ENCODE data around the gene TMEM121B.

The TMEM121B gene

DNA sequence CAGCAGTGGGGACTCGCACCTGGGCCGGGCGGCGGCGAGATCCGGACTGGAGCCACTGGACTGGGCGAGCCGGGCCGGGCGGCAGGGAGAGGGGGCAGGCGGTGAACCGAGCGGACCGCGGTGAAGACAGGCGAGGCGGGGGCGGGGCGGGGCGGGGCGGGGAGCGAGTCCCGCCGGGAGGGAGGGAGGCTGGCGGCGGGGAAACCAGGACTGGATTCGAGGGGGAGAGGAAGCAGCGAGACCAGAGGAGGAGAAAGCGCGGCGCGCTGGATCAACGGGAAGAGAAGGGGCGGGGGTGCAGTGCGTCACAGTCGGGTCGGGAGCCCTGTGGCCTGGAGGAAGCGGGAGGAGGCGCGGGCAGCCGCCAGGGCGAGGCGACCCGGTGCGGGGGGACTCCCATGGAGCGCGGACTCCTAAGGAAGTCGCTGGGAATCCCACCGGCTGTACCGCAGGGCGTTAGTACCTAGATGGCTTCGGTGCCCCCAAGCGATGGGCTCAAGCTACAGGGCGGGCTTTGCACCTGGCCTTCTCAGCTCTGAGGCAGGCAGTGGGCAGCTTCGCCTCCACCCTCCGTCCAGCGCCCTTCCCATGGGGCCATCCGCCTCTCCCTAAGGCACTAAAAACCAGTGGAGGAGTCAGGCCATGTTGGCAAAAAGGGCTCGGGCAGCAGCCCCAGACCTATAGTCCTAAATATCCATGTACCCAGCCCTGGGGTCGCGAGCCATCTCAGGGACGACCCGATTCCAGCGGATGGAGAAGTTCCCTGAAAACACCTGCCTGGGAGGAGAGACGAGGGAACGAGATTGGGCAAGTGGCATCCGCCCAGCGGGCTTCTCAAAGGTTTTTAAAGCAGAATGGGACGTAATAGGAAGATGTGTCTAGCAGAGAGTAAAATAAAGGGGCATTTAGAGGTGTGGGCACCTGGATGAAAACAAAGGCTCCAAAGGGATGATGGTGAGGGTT, at the start of gene TMEM121B:
TMEM121B (minus strand) TSS at position 128 of the 963 bp plus-strand sequence. CDS start 233 bp downstream, outside the sequence.
- Histone ChIP-seq H3K27me3 (peaks cover 0 to 14% (median 0%) of the 10 kb centered on the region in 11 experiments; a peak in 4 of 22 replicates), H3K4me2 (peak within 1 kb of the TSS; percentile 88 to 100 (median 95)), H3K27ac (peak within 1 kb of the TSS; percentile 44 to 99 (median 89); a peak in 21 of 22 replicates), H3K36me3 (peaks cover 0 to 18% (median 11%) of the 10 kb centered on the region in 11 experiments; a peak in 12 of 22 replicates), H3K4me3 (peak within 1 kb of the TSS; percentile 67 to 96 (median 90)), H3K9ac (peak within 1 kb of the TSS; percentile 82 to 92 (median 88)), H3K4me1 (peaks cover 45 to 52% (median 48%) of the 10 kb centered on the region in 10 experiments), H4K20me1 (peaks cover 6 to 32% (median 16%) of the 10 kb centered on the region in 11 experiments; a peak in 15 of 22 replicates), H3K9me3 (replicated peaks in 1 of 11) (no peaks in the 10 kb centered on the region)
- TF ChIP-seq Cebpa-rat (IDR thresholded peaks at IDR 0.05) = no peak

- Histone ChIP-seq H3K4me3 (no peak overlapping the region), H3K9ac (no peak overlapping the region), H3K27me3 (no peaks in the 10 kb centered on the region), H4K20me1 (no peaks in the 10 kb centered on the region), H3K9me3 (replicated peaks in 1 of 11) (no peaks in the 10 kb centered on the region), H3K4me1 (peaks cover 11 to 22% (median 14%) of the 10 kb centered on the region in 10 experiments), H3K36me3 (no peaks in the 10 kb centered on the region), H3K27ac (peak overlapping the region in 2 of 11 experiments; percentile 24 to 31; a peak in 1 of 22 replicates), H3K4me2 (0 out of 22 replicates have a peak overlapping the region, but pooled peaks of 1 of the 11 experiments have one; percentile 15)
- no peak for TF ChIP-seq Cebpa-rat (IDR thresholded peaks at IDR 0.05)
Observed at GRCh38 chr22:17167486-17167885, 46.3 kb upstream of the TMEM121B start.

GRCh38 chr22:17164392-17165024, 43.3 kb upstream of the TMEM121B start:
- Histone ChIP-seq H3K4me3 (no peak overlapping the region), H4K20me1 (no peaks in the 10 kb centered on the region), H3K36me3 (no peaks in the 10 kb centered on the region), H3K9me3 (replicated peaks in 1 of 11) (no peaks in the 10 kb centered on the region), H3K27me3 (no peaks in the 10 kb centered on the region), H3K4me1 (peaks cover 8 to 14% (median 9%) of the 10 kb centered on the region in 10 experiments; a peak in 16 of 20 replicates), H3K4me2 (no peak overlapping the region), H3K27ac (no peak overlapping the region), H3K9ac (no peak overlapping the region)
- no peak for TF ChIP-seq Cebpa-rat (IDR thresholded peaks at IDR 0.05)

GRCh38 chr22:17162731-17163130, 41.6 kb upstream of the TMEM121B start:
- peaks cover 0 to 8% (median 4%) of the 10 kb centered on the region in 11 experiments; a peak in 12 of 22 replicates for H4K20me1 ChIP-seq
- no peak for TF ChIP-seq Cebpa-rat (IDR thresholded peaks at IDR 0.05)

GRCh38 chr22:17161991-17162390, 40.8 kb upstream of the TMEM121B start:
- Histone ChIP-seq H3K9ac (no peak overlapping the region), H3K9me3 (replicated peaks in 1 of 11) (no peaks in the 10 kb centered on the region), H3K4me1 (peaks cover 20 to 29% (median 25%) of the 10 kb centered on the region in 10 experiments)

More at GRCh38 chr22:17162731-17163130, 41.6 kb upstream of the TMEM121B start:
- Histone ChIP-seq H3K27ac (no peak overlapping the region), H3K36me3 (peaks cover 0 to 2% (median 0%) of the 10 kb centered on the region in 11 experiments; a peak in 3 of 22 replicates), H3K4me1 (peaks cover 12 to 23% (median 18%) of the 10 kb centered on the region in 10 experiments), H3K9ac (no peak overlapping the region), H3K27me3 (no peaks in the 10 kb centered on the region), H3K9me3 (replicated peaks in 1 of 11) (no peaks in the 10 kb centered on the region), H3K4me2 (no peak overlapping the region), H3K4me3 (no peak overlapping the region)

DNA sequence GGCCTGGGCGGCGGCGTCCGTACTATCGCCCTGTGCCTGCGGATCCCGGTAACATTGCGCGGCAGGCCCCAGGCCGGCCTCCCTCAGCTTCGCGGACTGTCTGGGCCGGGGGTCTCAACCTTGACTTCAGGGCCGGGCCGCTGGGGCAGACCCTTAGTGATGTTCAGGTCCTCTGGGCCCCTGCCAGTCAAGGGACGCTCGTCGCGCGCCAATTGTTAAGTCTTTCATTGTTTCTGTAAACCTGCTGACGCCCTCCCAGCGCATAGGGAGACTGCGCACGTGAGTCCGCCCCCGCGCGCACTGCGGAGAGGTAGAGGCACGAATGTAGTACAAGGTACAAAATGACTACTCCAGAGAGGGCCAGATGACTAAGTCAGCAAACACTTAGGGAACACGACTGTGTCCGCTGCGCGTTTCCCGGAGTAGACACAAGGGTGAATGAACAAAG, 38.4 kb upstream of the TMEM121B start:
- peak overlapping the region; percentile 73 to 93 (median 86) for H3K9ac ChIP-seq
- H4K20me1 ChIP-seq = peaks cover 26 to 40% (median 35%) of the 10 kb centered on the region in 11 experiments; a peak in 21 of 22 replicates
- TF ChIP-seq Cebpa-rat (IDR thresholded peaks at IDR 0.05) = no peak
- H3K27ac ChIP-seq = peak overlapping the region; percentile 51 to 93 (median 89); a peak in 21 of 22 replicates
- no peaks in the 10 kb centered on the region for H3K27me3 ChIP-seq
- H3K4me2 ChIP-seq = peak overlapping the region; percentile 80 to 96 (median 91)
- H3K36me3 ChIP-seq = peaks cover 0 to 24% (median 0%) of the 10 kb centered on the region in 11 experiments; a peak in 7 of 22 replicates
- H3K4me1 ChIP-seq = peaks cover 41 to 50% (median 47%) of the 10 kb centered on the region in 10 experiments
- no peaks in the 10 kb centered on the region for H3K9me3 ChIP-seq (replicated peaks in 1 of 11)
- H3K4me3 ChIP-seq = peak overlapping the region; percentile 63 to 81 (median 74)

More at GRCh38 chr22:17161991-17162390, 40.8 kb upstream of the TMEM121B start:
- TF ChIP-seq Cebpa-rat (IDR thresholded peaks at IDR 0.05) = no peak
- Histone ChIP-seq H4K20me1 (peaks cover 5 to 16% (median 12%) of the 10 kb centered on the region in 11 experiments; a peak in 14 of 22 replicates), H3K27ac (no peak overlapping the region), H3K4me3 (no peak overlapping the region), H3K36me3 (peaks cover 0 to 10% (median 0%) of the 10 kb centered on the region in 11 experiments; a peak in 4 of 22 replicates), H3K4me2 (no peak overlapping the region), H3K27me3 (no peaks in the 10 kb centered on the region)

GRCh38 chr22:17158568-17159503, 37.7 kb upstream of the TMEM121B start, which contains the start of gene HDHD5:
Gene HDHD5 (minus strand): TSS chr22:17159277. CDS start chr22:17159251, 26 bp downstream.
- H3K9ac ChIP-seq = peak within 1 kb of the TSS; percentile 73 to 93 (median 86)
- peak within 1 kb of the TSS; percentile 63 to 81 (median 74) for H3K4me3 ChIP-seq
- peaks cover 26 to 47% (median 42%) of the 10 kb centered on the region in 11 experiments; a peak in 21 of 22 replicates for H4K20me1 ChIP-seq
- H3K4me1 ChIP-seq = peaks cover 41 to 52% (median 49%) of the 10 kb centered on the region in 10 experiments
- no peaks in the 10 kb centered on the region for H3K27me3 ChIP-seq
- no peak for TF ChIP-seq Cebpa-rat (IDR thresholded peaks at IDR 0.05)
- H3K27ac ChIP-seq = peak within 1 kb of the TSS; percentile 51 to 93 (median 89)
- peaks cover 0 to 24% (median 2%) of the 10 kb centered on the region in 11 experiments; a peak in 10 of 22 replicates for H3K36me3 ChIP-seq
- H3K9me3 ChIP-seq (replicated peaks in 1 of 11) = no peaks in the 10 kb centered on the region
- peak within 1 kb of the TSS; percentile 80 to 97 (median 91) for H3K4me2 ChIP-seq

All from BLaER1 treated with 17β-estradiol and CSF1 and Interleukin-3, amounts not matched to agents 10 nM and 100 nM (cell line).